Measurements from ENCODE around the gene LEKR1. TPM values are rescaled to one million over a fixed set of nuclear protein-coding genes. Genes with fewer than 3 reads are reported as not detected.

Gene LEKR1
- total RNA-seq: 0.50 and 5.1 TPM in 2 replicates

GRCh38 chr3:156826144-156826895 is at the start of gene LEKR1:
TSS of gene LEKR1 (plus strand) at chr3:156826353. CDS start at chr3:156829330, 2,977 bp downstream.

Other genes starting within 250 kb of the LEKR1 start
- 26.5 and 29.7 TPM in 2 replicates for gene TIPARP, start 151.8 kb upstream of the LEKR1 start, total RNA-seq